BJ (cell line): Measurements from ENCODE around the gene BTRC. TPM values are rescaled to one million over a fixed set of nuclear protein-coding genes. Genes with fewer than 3 reads are reported as not detected.

Experiments used
- CTCF ChIA-PET: fragments of 350-600 bp; formaldehyde crosslinking; extraction: SDS; loops from one replicate; lab custom pipeline; 2021; ENCODE audit warnings: antibody characterized with exemption, inconsistent platforms; lab: Yijun Ruan, JAX
- POLR2A ChIA-PET: fragments of 300-600 bp; sonication (Branson Sonifier 250); formaldehyde crosslinking; extraction: SDS; loops from one replicate; lab custom pipeline; 2021; ENCODE audit warnings: antibody characterized with exemption; lab: Charles Lee
- DNase-seq: peaks from one replicate; pipeline ENCODE4 v3.0.0-alpha.2; 2011; ENCODE audit warnings: low read depth
- H3K27me3 ChIP-seq: 2 replicates; pipeline ENCODE4 v1.6.0; 2011; ENCODE audit warnings: low read length; ENCODE audit not compliant: control insufficient read depth, insufficient read depth
- H3K36me3 ChIP-seq: 2 replicates; pipeline ENCODE4 v1.5.1; 2011; ENCODE audit warnings: low read length; ENCODE audit not compliant: control insufficient read depth, insufficient read depth
- H3K4me3 ChIP-seq: 2 replicates; pipeline ENCODE4 v1.5.1; 2011; ENCODE audit warnings: low read depth, mild to moderate bottlenecking, control low read depth, low read length
- polyA plus RNA-seq: library from polyadenylated mRNA; depleted of rRNA; stranded (reverse); fragments of >200 nt; gene quantifications from 2 replicates; pipeline ENCODE4 v1.2.3, GENCODE V29; 2011
- TF ChIP-seq, protein P1 (sequence below): IDR thresholded peaks from 2 replicates; pipeline ENCODE4 v1.5.1; 2011; ENCODE audit warnings: low read depth, mild to moderate bottlenecking, control low read depth, inconsistent platforms, low read length, moderate library complexity; ENCODE audit not compliant: insufficient read depth

BTRC gene
- polyA plus RNA-seq, 1 experiment, result 9.1 TPM

DNA sequence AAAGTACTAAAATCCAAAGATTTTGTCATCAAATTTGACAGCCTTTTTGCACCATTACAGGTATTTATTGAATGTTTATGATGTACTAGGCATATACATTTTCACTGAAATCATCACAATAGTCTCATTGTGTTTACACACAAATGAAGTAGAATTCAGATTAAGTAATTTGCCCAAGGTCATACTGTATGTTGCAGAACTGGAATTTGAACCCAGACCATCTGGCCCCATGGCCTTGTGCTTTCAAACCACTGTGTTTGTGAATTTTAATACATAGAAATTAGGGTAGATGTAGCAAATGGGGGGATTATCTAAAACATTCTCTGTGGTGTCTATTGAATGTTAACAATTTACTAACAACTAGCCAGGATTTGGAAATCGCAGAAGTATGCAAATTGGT is 139.3 kb downstream of the BTRC start:
- POLR2A ChIA-PET, result no interaction called here
- no peaks in the 10 kb centered on the region; the same call in 1 of the 2 replicates for H3K36me3 ChIP-seq
- TF ChIP-seq, protein P1, sequence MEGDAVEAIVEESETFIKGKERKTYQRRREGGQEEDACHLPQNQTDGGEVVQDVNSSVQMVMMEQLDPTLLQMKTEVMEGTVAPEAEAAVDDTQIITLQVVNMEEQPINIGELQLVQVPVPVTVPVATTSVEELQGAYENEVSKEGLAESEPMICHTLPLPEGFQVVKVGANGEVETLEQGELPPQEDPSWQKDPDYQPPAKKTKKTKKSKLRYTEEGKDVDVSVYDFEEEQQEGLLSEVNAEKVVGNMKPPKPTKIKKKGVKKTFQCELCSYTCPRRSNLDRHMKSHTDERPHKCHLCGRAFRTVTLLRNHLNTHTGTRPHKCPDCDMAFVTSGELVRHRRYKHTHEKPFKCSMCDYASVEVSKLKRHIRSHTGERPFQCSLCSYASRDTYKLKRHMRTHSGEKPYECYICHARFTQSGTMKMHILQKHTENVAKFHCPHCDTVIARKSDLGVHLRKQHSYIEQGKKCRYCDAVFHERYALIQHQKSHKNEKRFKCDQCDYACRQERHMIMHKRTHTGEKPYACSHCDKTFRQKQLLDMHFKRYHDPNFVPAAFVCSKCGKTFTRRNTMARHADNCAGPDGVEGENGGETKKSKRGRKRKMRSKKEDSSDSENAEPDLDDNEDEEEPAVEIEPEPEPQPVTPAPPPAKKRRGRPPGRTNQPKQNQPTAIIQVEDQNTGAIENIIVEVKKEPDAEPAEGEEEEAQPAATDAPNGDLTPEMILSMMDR, result no peak
- no peaks in the 10 kb centered on the region for H3K27me3 ChIP-seq
- CTCF ChIA-PET, result interaction anchor here (0.9 to 1.6 kb wide), 2 partner anchors 10 to 26 kb away, joined by 3 to 6 read pairs; no protein-coding TSS in a partner anchor
- H3K4me3 ChIP-seq, result no peak overlapping the region
- no peak for DNase-seq

DNA sequence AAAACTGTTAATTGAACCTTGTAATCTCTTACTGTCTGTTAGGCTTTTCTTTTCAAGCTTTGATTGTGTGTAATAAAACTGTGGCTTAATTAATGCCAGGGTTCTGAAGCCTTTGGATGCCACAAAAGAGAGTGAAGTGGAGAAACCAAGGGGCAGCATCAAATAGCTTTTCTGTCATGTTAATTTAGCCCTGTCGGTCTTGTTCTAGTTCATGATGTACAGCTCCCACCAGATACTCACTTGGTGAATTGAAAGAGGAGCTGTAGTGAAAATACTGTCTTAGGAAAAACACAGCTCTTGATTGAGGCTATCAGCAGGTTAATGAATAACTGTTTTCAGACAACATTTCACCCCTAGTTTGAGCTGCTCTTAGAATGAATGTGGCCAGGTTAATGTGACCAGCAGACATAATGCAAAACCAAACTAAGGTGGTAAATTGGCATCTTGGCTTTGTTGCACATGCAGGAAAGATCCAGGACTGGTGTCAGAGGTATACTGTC is 139.9 kb downstream of the BTRC start:
- ChIA-PET CTCF (interaction anchor here (0.9 to 1.6 kb wide), 2 partner anchors 10 to 27 kb away, joined by 3 to 6 read pairs; no protein-coding TSS in a partner anchor), POLR2A (no interaction called here)
- Histone ChIP-seq H3K36me3 (no peaks in the 10 kb centered on the region; the same call in 1 of the 2 replicates), H3K27me3 (no peaks in the 10 kb centered on the region), H3K4me3 (no peak overlapping the region)
- TF ChIP-seq, protein P1, result no peak
- no peak for DNase-seq

DNA sequence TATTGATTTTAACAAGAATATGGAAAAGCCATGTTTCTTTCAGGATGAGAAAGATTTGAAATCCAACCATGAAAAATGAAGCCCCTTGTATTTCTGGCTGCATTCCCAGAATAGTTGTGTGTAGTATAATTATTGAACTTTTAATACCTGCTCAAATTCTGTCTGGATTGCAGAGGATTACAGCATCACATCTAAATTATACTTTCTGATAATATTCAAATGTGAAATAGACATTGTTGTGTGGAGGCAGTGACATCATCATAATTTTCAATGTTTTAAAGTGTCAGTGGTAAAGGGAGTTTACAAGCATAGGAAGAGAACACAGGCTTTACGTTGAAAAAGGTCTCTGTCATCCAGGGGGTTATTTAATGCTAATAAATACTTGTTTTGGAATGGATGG is 140.7 kb downstream of the BTRC start:
- no peak for DNase-seq
- H3K36me3 ChIP-seq, result no peaks in the 10 kb centered on the region; the same call in 1 of the 2 replicates
- ChIA-PET CTCF (interaction anchor here (1.0 to 1.6 kb wide), 2 partner anchors 10 to 28 kb away, joined by 4 to 6 read pairs; no protein-coding TSS in a partner anchor), POLR2A (no interaction called here)
- H3K27me3 ChIP-seq, result no peaks in the 10 kb centered on the region
- H3K4me3 ChIP-seq, result no peak overlapping the region
- TF ChIP-seq, protein P1, result no peak

DNA sequence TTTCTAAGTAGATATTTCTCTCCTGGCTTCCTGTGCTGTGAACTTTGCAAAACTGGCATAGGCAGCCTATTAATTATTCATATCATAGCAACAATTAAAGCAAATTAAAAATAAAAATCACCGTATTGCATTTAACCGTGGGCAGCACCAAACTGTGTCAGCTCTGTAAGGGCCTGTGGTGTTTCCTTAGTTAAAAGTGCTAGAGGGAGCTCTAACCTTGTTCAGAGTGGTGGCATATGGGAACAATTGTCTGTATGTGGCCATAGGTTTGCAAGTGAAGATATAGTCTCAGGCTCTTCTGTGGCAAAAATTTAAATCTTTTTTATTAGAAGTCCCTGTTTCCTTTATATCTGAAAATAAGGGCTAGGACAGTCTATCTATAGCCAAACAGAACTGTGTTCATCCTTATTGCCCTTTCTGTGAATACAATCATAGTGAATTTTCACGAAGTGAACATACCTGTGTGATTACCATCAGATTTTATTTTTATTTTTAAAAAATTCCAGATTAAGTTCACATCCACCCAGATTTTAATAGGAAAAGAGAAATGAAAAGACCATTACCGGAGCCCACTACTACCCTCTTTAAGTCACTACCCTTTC is 141.5 kb downstream of the BTRC start:
- Histone ChIP-seq H3K27me3 (no peaks in the 10 kb centered on the region), H3K4me3 (no peak overlapping the region), H3K36me3 (no peaks in the 10 kb centered on the region; the same call in 1 of the 2 replicates)
- POLR2A ChIA-PET, result no interaction called here
- CTCF ChIA-PET, result interaction anchor here (1.0 kb wide), 1 partner anchor 11 kb away, joined by 4 read pairs; no protein-coding TSS in a partner anchor
- no peak for DNase-seq
- TF ChIP-seq, protein P1, result peak; percentile 47

DNA sequence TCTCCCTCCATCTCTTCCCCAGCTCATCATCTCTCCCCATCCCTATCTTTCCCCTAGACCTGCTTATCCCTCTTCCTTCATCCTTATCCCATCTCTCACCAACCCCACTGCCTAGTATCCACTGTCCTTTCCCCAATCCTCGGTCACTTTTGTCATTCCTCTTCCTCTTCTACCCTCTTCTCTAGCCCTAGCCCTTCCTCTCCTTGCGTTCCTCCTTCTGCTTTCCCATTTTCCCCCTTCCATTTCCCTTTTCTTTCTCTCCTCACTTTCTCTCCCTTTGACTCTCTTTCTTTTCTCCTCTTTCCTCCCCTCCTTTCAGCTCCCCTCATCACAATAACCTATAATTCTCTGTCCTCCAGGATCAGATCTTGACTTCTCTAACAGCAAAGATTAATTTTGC is 150.5 kb downstream of the BTRC start:
- POLR2A ChIA-PET, result interaction anchor here (0.6 kb wide), 1 partner anchor 42 kb away, joined by 7 read pairs; no protein-coding TSS in a partner anchor
- no peak overlapping the region for H3K4me3 ChIP-seq
- H3K36me3 ChIP-seq, result no peaks in the 10 kb centered on the region
- TF ChIP-seq, protein P1, result no peak
- no peak for DNase-seq
- H3K27me3 ChIP-seq, result no peaks in the 10 kb centered on the region
- CTCF ChIA-PET, result interaction anchor here (0.9 kb wide), 1 partner anchor 24 kb away, joined by 3 read pairs; no protein-coding TSS in a partner anchor
